Raji (cell line): ENCODE measurements around the gene C15orf39.

Experiments used
- POLR2A ChIP-seq: IDR thresholded peaks from 2 replicates; pipeline ENCODE4 v1.6.1; 2011; ENCODE audit warnings: low read depth, low read length, control low read depth; ENCODE audit not compliant: insufficient read depth

Gene C15orf39

GRCh38 chr15:75201616-75202250, at the start of gene C15orf39:
Gene C15orf39 (plus strand): TSS chr15:75201882. CDS start chr15:75206049, 4,167 bp downstream.
- TF ChIP-seq POLR2A, result peak; percentile 95

DNA sequence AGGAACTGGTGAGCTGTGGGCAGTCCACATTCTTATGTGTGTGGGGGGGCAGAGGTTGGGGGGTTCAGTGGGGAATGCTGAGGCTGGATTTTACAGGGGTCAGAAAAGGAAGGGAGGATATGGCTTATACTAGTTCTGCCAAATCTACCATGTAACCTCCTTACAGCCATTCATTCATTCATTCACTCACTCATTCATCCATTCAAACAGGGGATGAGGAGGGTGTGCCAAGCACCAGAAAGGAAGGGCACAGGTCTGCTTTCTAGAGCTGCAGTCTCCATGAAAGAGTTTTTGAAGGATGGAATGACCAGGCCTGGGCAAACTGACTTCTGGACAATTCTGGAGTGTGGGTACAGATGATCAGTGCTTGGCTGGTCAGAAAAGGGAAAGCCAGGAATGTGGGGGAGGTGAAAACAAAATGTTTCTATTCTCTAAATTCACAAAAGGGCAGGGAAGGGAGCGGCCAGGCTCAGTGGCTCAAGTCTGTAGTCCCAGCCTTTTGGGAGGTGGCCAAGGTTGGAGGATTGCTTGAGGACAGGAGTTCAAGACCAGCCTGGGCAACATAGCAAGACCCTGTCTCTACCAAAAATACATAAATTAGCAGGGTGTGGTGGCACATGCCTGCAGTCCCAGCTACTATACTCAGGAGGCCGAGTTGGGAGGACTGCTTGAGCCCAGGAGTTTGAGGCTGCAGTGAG, 49.2 kb upstream of the C15orf39 start:
- no peak for TF ChIP-seq POLR2A

DNA sequence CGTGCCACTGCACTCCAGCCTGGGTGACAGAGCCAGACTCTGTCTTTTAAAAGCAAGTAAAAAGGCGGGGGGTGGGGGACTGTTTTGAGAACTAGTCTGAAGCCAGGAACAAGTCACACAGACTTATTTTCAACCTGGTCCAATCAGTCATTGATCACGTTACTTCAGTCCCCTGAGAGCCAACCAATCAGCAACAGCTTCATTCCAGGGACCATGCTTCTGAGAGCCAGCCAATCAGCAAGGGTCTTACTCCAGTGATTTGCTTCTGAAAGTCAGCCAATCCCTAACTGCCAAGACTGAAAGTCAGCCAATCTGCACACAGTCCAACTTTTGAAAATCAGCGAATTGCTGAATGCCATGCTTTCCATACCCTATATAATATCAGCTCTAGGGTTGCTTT, 48.6 kb upstream of the C15orf39 start:
- TF ChIP-seq POLR2A, result no peak

- TF ChIP-seq POLR2A, result no peak
Measured at GRCh38 chr15:75153565-75154276, 48.0 kb upstream of the C15orf39 start.

- no peak for TF ChIP-seq POLR2A
Measured at GRCh38 chr15:75154461-75155062, 47.1 kb upstream of the C15orf39 start.

DNA sequence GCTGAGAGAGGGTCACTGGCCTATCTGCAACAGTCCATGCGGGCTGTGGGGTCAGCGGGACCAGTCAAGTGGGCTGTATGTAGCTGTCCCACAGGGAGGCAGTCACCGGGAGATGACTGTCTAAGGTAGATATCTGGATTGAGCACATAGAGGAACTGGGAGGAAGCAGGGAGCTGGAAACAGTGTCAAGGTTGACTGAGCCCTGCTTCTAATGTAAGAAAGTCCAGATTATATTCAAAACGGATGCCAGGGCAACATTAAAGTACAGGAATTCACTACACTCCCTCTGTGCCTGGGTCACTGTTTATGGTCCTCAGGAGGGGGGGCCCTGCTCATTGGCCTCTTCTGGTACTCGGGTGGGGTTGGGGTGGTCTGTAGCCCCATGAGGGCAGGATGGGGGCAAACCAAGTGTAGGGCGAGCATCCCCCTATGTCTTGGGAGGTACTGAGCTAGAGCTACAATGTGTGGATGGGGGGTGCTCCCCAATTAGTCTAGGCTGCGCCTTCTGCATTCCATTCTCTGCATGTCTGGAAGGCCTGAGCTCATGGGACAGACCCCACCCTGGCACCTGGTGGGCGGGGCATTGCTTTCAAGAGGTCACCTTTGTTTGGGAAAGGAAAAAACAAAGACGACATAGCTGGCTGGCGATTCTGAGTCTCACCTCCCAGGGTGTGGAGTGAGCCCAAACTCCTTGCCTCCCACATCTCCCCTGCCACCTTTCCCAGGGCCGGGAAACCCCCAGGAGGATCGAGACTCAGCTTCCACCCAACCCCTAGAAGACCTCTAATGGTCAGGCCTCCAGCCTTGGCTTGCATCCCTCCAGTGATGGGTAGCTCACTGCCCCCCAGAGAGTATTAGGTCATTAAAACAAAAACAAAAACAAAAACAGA, 45.1 kb upstream of the C15orf39 start:
- no peak for TF ChIP-seq POLR2A

- no peak for TF ChIP-seq POLR2A
Measured at GRCh38 chr15:75158402-75158801, 43.3 kb upstream of the C15orf39 start.

- no peak for TF ChIP-seq POLR2A
Measured at GRCh38 chr15:75159244-75159643, 42.4 kb upstream of the C15orf39 start.

- TF ChIP-seq POLR2A, result no peak
Measured at GRCh38 chr15:75161106-75161916, 40.4 kb upstream of the C15orf39 start.

- TF ChIP-seq POLR2A, result no peak
Measured at GRCh38 chr15:75161917-75162414, 39.7 kb upstream of the C15orf39 start.

DNA sequence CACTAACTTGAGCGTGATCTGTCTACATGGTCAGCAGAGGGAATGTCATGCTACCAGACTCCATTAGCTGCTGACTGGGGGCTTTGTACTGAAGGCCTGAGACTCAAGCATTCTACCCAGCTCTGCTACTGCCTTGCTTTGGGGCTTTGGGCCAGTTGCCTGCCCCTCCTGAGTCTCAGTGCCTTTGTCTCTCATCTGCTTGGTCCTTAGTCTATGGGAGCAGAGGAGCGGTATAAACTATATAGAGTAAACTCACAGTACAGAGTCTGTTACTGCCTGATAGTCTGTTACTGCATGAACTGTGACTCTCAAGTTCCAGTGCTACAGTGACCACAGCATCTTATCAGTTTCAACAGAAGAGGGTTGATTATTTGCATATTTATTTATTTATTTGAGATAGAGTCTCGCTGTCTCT, 38.5 kb upstream of the C15orf39 start:
- no peak for TF ChIP-seq POLR2A

DNA sequence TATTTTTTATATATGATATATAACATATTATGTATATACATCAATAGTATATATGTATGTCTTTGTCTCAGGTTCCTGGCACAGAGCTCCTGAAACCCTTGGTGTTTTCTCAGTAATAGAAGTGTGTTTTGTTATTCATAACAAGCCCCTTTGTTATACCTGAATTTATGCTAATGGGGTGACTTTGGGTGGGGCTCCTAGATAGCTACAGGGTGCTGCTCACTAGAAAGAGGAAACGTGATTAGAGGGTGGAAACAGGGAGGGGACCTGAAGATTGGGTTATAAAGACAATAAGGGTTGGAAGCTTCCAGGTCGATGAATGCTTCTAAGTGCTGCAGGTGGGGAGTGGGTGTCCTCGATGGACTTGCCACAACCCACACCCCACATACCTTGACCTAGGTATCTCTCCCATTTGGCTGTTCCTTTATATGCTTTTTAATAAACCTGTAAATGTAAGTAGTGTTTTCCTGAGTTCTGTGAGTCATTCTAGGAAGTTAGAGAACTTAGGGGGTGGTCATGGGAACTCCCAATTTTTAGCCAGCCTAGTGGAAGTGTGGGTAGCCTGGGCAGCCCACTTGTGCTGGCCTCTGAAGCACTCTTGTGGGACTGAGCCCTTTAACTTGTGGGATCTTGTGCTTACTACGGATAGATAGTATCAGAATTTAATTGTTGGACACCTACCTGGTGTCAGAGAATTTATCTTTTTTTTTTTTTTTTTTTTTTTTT, 36.9 kb upstream of the C15orf39 start:
- TF ChIP-seq POLR2A, result no peak
